Panc1 (cell line): ENCODE measurements around the gene PTMS. TPM values are rescaled to one million over a fixed set of nuclear protein-coding genes. Genes with fewer than 3 reads are reported as not detected.

Experiments used
- ATAC-seq: fragments of 200-7000 bp; cut with Tn5 transposase; 2 replicates; pipeline ENCODE4 v1.9.1; 2020; ENCODE audit warnings: mild to moderate bottlenecking, moderate library complexity
- BruUV-seq: library from RNA; stranded (reverse); fragments of 400-500 nt; replicated peaks from 2 replicates; lab custom pipeline; 2021; lab: Mats Ljungman, UMichigan
- CTCF ChIA-PET: fragments of 300-600 bp; sonication (Branson Sonifier 250); formaldehyde crosslinking; loops from one replicate; lab custom pipeline; 2022; ENCODE audit warnings: antibody characterized with exemption; lab: Charles Lee
- POLR2A ChIA-PET: fragments of 300-600 bp; sonication (Branson Sonifier 250); formaldehyde crosslinking; loops from one replicate; lab custom pipeline; 2022; ENCODE audit warnings: antibody characterized with exemption; lab: Charles Lee
- DNase-seq: peaks from one replicate; pipeline ENCODE4 v3.0.0-alpha.2; 2010; ENCODE audit warnings: low read depth, low spot score
- H3K27ac ChIP-seq: 2 replicates; pipeline ENCODE4 v1.5.1; 2011; ENCODE audit warnings: mild to moderate bottlenecking, low read length, inconsistent platforms
- H3K27me3 ChIP-seq: fragments of 200-500 bp; sonication (Bioruptor generic); 2 replicates; pipeline ENCODE4 v1.6.0; 2014; ENCODE audit warnings: low read length, inconsistent platforms; ENCODE audit not compliant: control insufficient read depth, insufficient read depth
- H3K36me3 ChIP-seq: fragments of 200-500 bp; sonication (Bioruptor generic); 2 replicates; pipeline ENCODE4 v1.5.1; 2014; ENCODE audit warnings: inconsistent platforms, mild to moderate bottlenecking, low read length, moderate library complexity; ENCODE audit not compliant: control insufficient read depth, insufficient read depth
- H3K4me1 ChIP-seq: 2 replicates; pipeline ENCODE4 v1.5.1; 2011; ENCODE audit warnings: inconsistent platforms, mild to moderate bottlenecking, low read length, moderate library complexity; ENCODE audit not compliant: control insufficient read depth, insufficient read depth
- H3K4me3 ChIP-seq, 2 experiments: 2 replicates each; pipeline ENCODE4 v1.5.1; 2011 to 2012; ENCODE audit warnings: low read depth in 2 of 2, low read length in 2 of 2, mild to moderate bottlenecking in 2 of 2, inconsistent platforms in 1 of 2, moderate library complexity in 1 of 2
- H3K9me3 ChIP-seq: fragments of 200-500 bp; sonication (Bioruptor generic); 2 replicates; pipeline ENCODE4 v1.5.1; 2014; ENCODE audit warnings: low read depth, mild to moderate bottlenecking, inconsistent platforms, low read length, moderate library complexity; ENCODE audit not compliant: control insufficient read depth, insufficient read depth
- CTCF ChIP-seq: fragments of 450-650 bp; IDR thresholded peaks from 2 replicates; pipeline ENCODE4 v1.5.1; 2017; ENCODE audit warnings: mild to moderate bottlenecking
- POLR2AphosphoS5 ChIP-seq: IDR thresholded peaks from 2 replicates; pipeline ENCODE4 v1.6.1; 2012; ENCODE audit warnings: mild to moderate bottlenecking, low read depth, low read length, moderate library complexity
- REST ChIP-seq, 2 experiments: IDR thresholded peaks; 2 replicates each; pipeline ENCODE4 v1.6.1; 2011 to 2012; ENCODE audit warnings: low read depth in 2 of 2, control low read depth in 1 of 2, low read length in 1 of 2, mild to moderate bottlenecking in 1 of 2, moderate library complexity in 1 of 2; ENCODE audit not compliant: insufficient read depth in 1 of 2
- SIN3A ChIP-seq: IDR thresholded peaks from 2 replicates; pipeline ENCODE4 v1.6.1; 2012; ENCODE audit warnings: low read depth, mild to moderate bottlenecking, low read length, moderate library complexity, borderline replicate concordance; ENCODE audit not compliant: insufficient read depth
- TCF7L2 ChIP-seq: IDR thresholded peaks from 2 replicates; pipeline ENCODE4 v1.6.1; 2011; ENCODE audit warnings: mild to moderate bottlenecking, low read depth, low read length, inconsistent platforms
- in situ Hi-C: cut with HindIII; loops from 2 replicates; pipeline ENCODE4 v1.10.0; 2016; ENCODE audit warnings: low sequenced_read_pairs, low pct_unique_long_range_greater_than_20kb
- intact Hi-C: fragments of 100-400 bp; cut with micrococcal nuclease; formaldehyde crosslinking; loops from one replicate; pipeline ENCODE4 v1.10.0; 2022; ENCODE audit not compliant: unreplicated experiment
- total RNA-seq: library from RNA; stranded (reverse); gene quantifications from one replicate; pipeline ENCODE4 v1.2.1, GENCODE V29; 2021; ENCODE audit not compliant: unreplicated experiment

The PTMS gene
- total RNA-seq, 1 experiment from 2014 or later: 395 TPM

GRCh38 chr12:6783828-6784227 is 17.7 kb downstream of the PTMS start:
- no peaks in the 10 kb centered on the region for H3K36me3 ChIP-seq
- in situ Hi-C loops: no loop called here
- no peaks in the 10 kb centered on the region; the same call in 1 of the 2 replicates for H3K4me1 ChIP-seq
- intact Hi-C loops: no loop called here
- ATAC-seq (no peak), DNase-seq (no peak)
- ChIA-PET CTCF (no interaction called here), POLR2A (interaction anchor here (0.5 kb wide), 1 partner anchor 12 kb away, joined by 15 read pairs; the partner anchor contains the start of gene LAG3)
- H3K9me3 ChIP-seq: no peaks in the 10 kb centered on the region
- no peak overlapping the region for H3K27ac ChIP-seq
- BruUV-seq: no TSS peak
- TF ChIP-seq POLR2AphosphoS5 (no peak), TCF7L2 (no peak), REST (IDR thresholded peaks at IDR 0.05; ENCODE audit: insufficient read depth in 1 of 2, low read depth in 2 of 2, low read length in 1 of 2) (no peak), SIN3A (no peak), CTCF (no peak)
- H3K27me3 ChIP-seq: no peaks in the 10 kb centered on the region
- H3K4me3 ChIP-seq: no peak overlapping the region

GRCh38 chr12:6784296-6784695 is 18.1 kb downstream of the PTMS start:
- ATAC-seq (no peak), DNase-seq (no peak)
- H3K27me3 ChIP-seq: no peaks in the 10 kb centered on the region
- no peaks in the 10 kb centered on the region for H3K36me3 ChIP-seq
- intact Hi-C loops: no loop called here
- no peak overlapping the region for H3K27ac ChIP-seq
- TF ChIP-seq POLR2AphosphoS5 (no peak), REST (IDR thresholded peaks at IDR 0.05; ENCODE audit: insufficient read depth in 1 of 2, low read depth in 2 of 2, low read length in 1 of 2) (no peak)
- ChIA-PET POLR2A (no interaction called here), CTCF (no interaction called here)
- BruUV-seq: no TSS peak
- no peak overlapping the region for H3K4me3 ChIP-seq
- in situ Hi-C loops: no loop called here
- H3K4me1 ChIP-seq: no peaks in the 10 kb centered on the region; the same call in 1 of the 2 replicates
- H3K9me3 ChIP-seq: no peaks in the 10 kb centered on the region
